ENCODE results near the gene HABP4. TPM values are rescaled to one million over a fixed set of nuclear protein-coding genes. Genes with fewer than 3 reads are reported as not detected.

Gene HABP4
- total and polyA plus RNA-seq, 5 donors: 17.1 to 21.7 (median 19.4) TPM

- DNase-seq: no peak
- H3K27me3 ChIP-seq (ENCODE audit: control insufficient read depth, insufficient read depth): no peaks in the 10 kb centered on the region
- no peak for ATAC-seq
- H3K4me1 ChIP-seq (ENCODE audit: control insufficient read depth, insufficient read depth, low read length): peaks cover 2% of the 10 kb centered on the region
- WGBS: 66% methylated on average over 2 of the region's 2 CpGs
- H3K9me3 ChIP-seq (ENCODE audit: control insufficient read depth, low read length): no peaks in the 10 kb centered on the region
- H3K27ac ChIP-seq (ENCODE audit: low read length): no peak overlapping the region
- H3K4me3 ChIP-seq (ENCODE audit: low read length): no peak overlapping the region
- intact Hi-C loops (cut with DNase I): loop anchor here in 1 of 4 donors (10.0 kb wide), 1 partner anchor 85 kb away; no protein-coding TSS in a partner anchor
Observed at GRCh38 chr9:96509848-96510247, 59.9 kb downstream of the HABP4 start.

- H3K4me3 ChIP-seq (ENCODE audit: low read length): no peak overlapping the region
- H3K4me1 ChIP-seq (ENCODE audit: control insufficient read depth, insufficient read depth, low read length): peaks cover 2% of the 10 kb centered on the region
- DNase-seq (no peak), ATAC-seq (no peak)
- no peak overlapping the region for H3K27ac ChIP-seq (ENCODE audit: low read length)
- intact Hi-C loops (cut with DNase I): loop anchor here in 1 of 4 donors (10.0 kb wide), 1 partner anchor 85 kb away; no protein-coding TSS in a partner anchor
- H3K9me3 ChIP-seq (ENCODE audit: control insufficient read depth, low read length): no peaks in the 10 kb centered on the region
- 72% methylated on average over 4 of the region's 4 CpGs for WGBS
- no peaks in the 10 kb centered on the region for H3K27me3 ChIP-seq (ENCODE audit: control insufficient read depth, insufficient read depth)
Observed at GRCh38 chr9:96510258-96510657, 60.3 kb downstream of the HABP4 start.

- intact Hi-C loops (cut with DNase I): loop anchor here in 1 of 4 donors (10.0 kb wide), 1 partner anchor 83 kb away; no protein-coding TSS in a partner anchor
- Histone ChIP-seq H3K27ac (ENCODE audit: low read length) (no peak overlapping the region), H3K27me3 (ENCODE audit: control insufficient read depth, insufficient read depth) (no peaks in the 10 kb centered on the region), H3K4me3 (ENCODE audit: low read length) (no peak overlapping the region), H3K4me1 (ENCODE audit: control insufficient read depth, insufficient read depth, low read length) (peaks cover 2% of the 10 kb centered on the region), H3K9me3 (ENCODE audit: control insufficient read depth, low read length) (no peaks in the 10 kb centered on the region)
- ATAC-seq (no peak), DNase-seq (no peak)
- WGBS: 98% methylated on average over 3 of the region's 3 CpGs
Observed at GRCh38 chr9:96512240-96512639, 62.3 kb downstream of the HABP4 start.

- DNase-seq (no peak), ATAC-seq (no peak)
- Histone ChIP-seq H3K27ac (ENCODE audit: low read length) (no peak overlapping the region), H3K9me3 (ENCODE audit: control insufficient read depth, low read length) (no peaks in the 10 kb centered on the region), H3K27me3 (ENCODE audit: control insufficient read depth, insufficient read depth) (no peaks in the 10 kb centered on the region), H3K4me3 (ENCODE audit: low read length) (no peak overlapping the region), H3K4me1 (ENCODE audit: control insufficient read depth, insufficient read depth, low read length) (peaks cover 2% of the 10 kb centered on the region)
- intact Hi-C loops (cut with DNase I): loop anchor here in 1 of 4 donors (10.0 kb wide), 1 partner anchor 81 kb away; no protein-coding TSS in a partner anchor
- 91% methylated on average over 5 of the region's 5 CpGs for WGBS
Observed at GRCh38 chr9:96513622-96514021, 63.7 kb downstream of the HABP4 start.

GRCh38 chr9:96514108-96514799 is 64.3 kb downstream of the HABP4 start:
- intact Hi-C loops (cut with DNase I): loop anchor here in 1 of 4 donors (10.0 kb wide), 1 partner anchor 81 kb away; no protein-coding TSS in a partner anchor
- ATAC-seq: no peak
- Histone ChIP-seq H3K9me3 (ENCODE audit: control insufficient read depth, low read length) (no peaks in the 10 kb centered on the region), H3K27ac (ENCODE audit: low read length) (peak overlapping the region; percentile 20), H3K27me3 (ENCODE audit: control insufficient read depth, insufficient read depth) (no peaks in the 10 kb centered on the region), H3K4me3 (ENCODE audit: low read length) (no peak overlapping the region), H3K4me1 (ENCODE audit: control insufficient read depth, insufficient read depth, low read length) (no peaks in the 10 kb centered on the region)
- WGBS: 68% methylated on average over 9 of the region's 9 CpGs
- DNase-seq: no peak

- ATAC-seq: no peak
- 53% methylated on average over 3 of the region's 3 CpGs for WGBS
- Histone ChIP-seq H3K27ac (ENCODE audit: low read length) (peak overlapping the region; percentile 20), H3K4me1 (ENCODE audit: control insufficient read depth, insufficient read depth, low read length) (no peaks in the 10 kb centered on the region), H3K9me3 (ENCODE audit: control insufficient read depth, low read length) (no peaks in the 10 kb centered on the region), H3K4me3 (ENCODE audit: low read length) (no peak overlapping the region), H3K27me3 (ENCODE audit: control insufficient read depth, insufficient read depth) (no peaks in the 10 kb centered on the region)
- intact Hi-C loops (cut with DNase I): loop anchor here in 1 of 4 donors (10.0 kb wide), 1 partner anchor 80 kb away; no protein-coding TSS in a partner anchor
- DNase-seq: no peak
Observed at GRCh38 chr9:96514800-96515158, 64.8 kb downstream of the HABP4 start.

DNA sequence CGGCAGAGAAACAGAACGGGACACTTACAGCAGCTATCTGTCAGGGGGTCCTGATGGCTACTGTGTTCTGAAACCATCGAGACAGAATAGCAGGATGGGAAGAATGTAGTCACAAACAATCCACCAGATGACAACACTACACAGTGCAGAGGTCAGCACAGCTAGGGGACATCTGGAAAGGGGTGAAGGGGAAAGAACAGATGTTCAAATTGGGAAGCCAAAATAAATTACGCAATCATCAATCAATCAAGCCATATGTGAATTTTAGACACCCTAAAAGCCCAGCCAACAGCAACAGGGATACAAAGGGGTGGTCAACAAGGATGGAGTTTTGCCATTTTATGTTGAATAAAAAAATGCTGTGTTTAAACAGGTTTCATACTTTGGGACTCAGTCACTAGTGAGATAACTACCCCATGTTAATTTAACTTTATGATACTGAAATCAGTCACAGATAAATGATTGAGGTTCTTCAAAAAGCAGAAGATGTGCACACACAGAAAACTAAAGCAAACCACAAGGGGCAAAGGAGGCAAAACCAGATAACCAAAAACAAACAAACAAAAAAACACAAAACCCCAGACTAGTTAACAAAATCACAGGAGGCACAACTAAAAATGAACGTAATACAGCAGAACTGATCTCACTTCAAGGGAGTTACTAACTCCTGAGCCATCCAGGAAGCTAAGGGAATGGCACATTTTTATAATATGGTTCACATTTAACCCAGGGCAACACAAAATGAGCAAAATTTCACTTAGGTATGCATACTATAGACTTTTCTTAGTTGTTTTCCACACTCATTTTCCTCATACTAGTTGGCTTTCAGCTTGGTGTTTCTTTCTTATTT is 65.9 kb downstream of the HABP4 start:
- Histone ChIP-seq H3K27ac (ENCODE audit: low read length) (no peak overlapping the region), H3K27me3 (ENCODE audit: control insufficient read depth, insufficient read depth) (no peaks in the 10 kb centered on the region), H3K4me1 (ENCODE audit: control insufficient read depth, insufficient read depth, low read length) (no peaks in the 10 kb centered on the region), H3K4me3 (ENCODE audit: low read length) (no peak overlapping the region), H3K9me3 (ENCODE audit: control insufficient read depth, low read length) (no peaks in the 10 kb centered on the region)
- WGBS: 58% methylated on average over 5 of the region's 5 CpGs
- DNase-seq (no peak), ATAC-seq (peak in 1 of 2 donors; percentile 62)
- intact Hi-C loops (cut with DNase I): loop anchor here in 1 of 4 donors (10.0 kb wide), 1 partner anchor 79 kb away; no protein-coding TSS in a partner anchor

GRCh38 chr9:96519095-96519494 is 69.1 kb downstream of the HABP4 start:
- no peaks in the 10 kb centered on the region for H3K27me3 ChIP-seq (ENCODE audit: control insufficient read depth, insufficient read depth)
- 87% methylated on average over 7 of the region's 7 CpGs for WGBS
- ATAC-seq (no peak), DNase-seq (no peak)
- H3K27ac ChIP-seq (ENCODE audit: low read length): no peak overlapping the region
- no peak overlapping the region for H3K4me3 ChIP-seq (ENCODE audit: low read length)
- H3K9me3 ChIP-seq (ENCODE audit: control insufficient read depth, low read length): no peaks in the 10 kb centered on the region
- intact Hi-C loops (cut with DNase I): loop anchor here in 1 of 4 donors (10.0 kb wide), 1 partner anchor 76 kb away; no protein-coding TSS in a partner anchor
- H3K4me1 ChIP-seq (ENCODE audit: control insufficient read depth, insufficient read depth, low read length): no peaks in the 10 kb centered on the region

GRCh38 chr9:96519787-96520186 is 69.8 kb downstream of the HABP4 start:
- H3K4me3 ChIP-seq (ENCODE audit: low read length): no peak overlapping the region
- no peak for ATAC-seq
- no peak overlapping the region for H3K27ac ChIP-seq (ENCODE audit: low read length)
- H3K9me3 ChIP-seq (ENCODE audit: control insufficient read depth, low read length): no peaks in the 10 kb centered on the region
- no peak for DNase-seq
- 69% methylated on average over 2 of the region's 2 CpGs for WGBS
- intact Hi-C loops (cut with DNase I): loop anchor here in 1 of 4 donors (10.0 kb wide), 1 partner anchor 75 kb away; no protein-coding TSS in a partner anchor
- no peaks in the 10 kb centered on the region for H3K4me1 ChIP-seq (ENCODE audit: control insufficient read depth, insufficient read depth, low read length)
- H3K27me3 ChIP-seq (ENCODE audit: control insufficient read depth, insufficient read depth): no peaks in the 10 kb centered on the region

DNA sequence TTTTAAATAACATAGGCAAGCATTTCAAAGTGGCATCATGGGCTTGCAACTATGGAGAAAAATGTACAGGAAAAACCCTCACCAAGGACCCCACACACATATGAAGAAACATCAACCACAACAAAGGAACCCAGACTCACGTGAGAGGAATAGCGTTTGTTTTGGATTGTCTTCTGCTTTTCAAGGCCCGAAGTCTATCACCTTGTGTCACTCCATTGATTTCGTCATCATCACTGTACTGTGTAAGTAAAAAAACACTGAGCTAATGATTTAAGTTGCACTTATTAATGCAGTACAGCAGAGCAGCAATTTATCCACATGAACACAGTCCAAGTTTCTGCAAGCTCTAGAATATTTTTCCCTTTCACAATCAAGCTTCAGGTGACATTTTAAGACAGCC is 72.4 kb downstream of the HABP4 start:
- DNase-seq (no peak), ATAC-seq (no peak)
- no peak overlapping the region for H3K4me3 ChIP-seq (ENCODE audit: low read length)
- H3K27ac ChIP-seq (ENCODE audit: low read length): no peak overlapping the region
- intact Hi-C loops (cut with DNase I): no loop called here
- H3K27me3 ChIP-seq (ENCODE audit: control insufficient read depth, insufficient read depth): no peaks in the 10 kb centered on the region
- WGBS: 83% methylated on average over 4 of the region's 4 CpGs
- no peaks in the 10 kb centered on the region for H3K9me3 ChIP-seq (ENCODE audit: control insufficient read depth, low read length)
- H3K4me1 ChIP-seq (ENCODE audit: control insufficient read depth, insufficient read depth, low read length): no peaks in the 10 kb centered on the region

- Histone ChIP-seq H3K27me3 (ENCODE audit: control insufficient read depth, insufficient read depth) (no peaks in the 10 kb centered on the region), H3K4me1 (ENCODE audit: control insufficient read depth, insufficient read depth, low read length) (no peaks in the 10 kb centered on the region), H3K9me3 (ENCODE audit: control insufficient read depth, low read length) (no peaks in the 10 kb centered on the region), H3K4me3 (ENCODE audit: low read length) (no peak overlapping the region), H3K27ac (ENCODE audit: low read length) (no peak overlapping the region)
- 53% methylated on average over 7 of the region's 7 CpGs for WGBS
- intact Hi-C loops (cut with DNase I): no loop called here
- DNase-seq (peak; percentile 77 to 87 (median 77)), ATAC-seq (peak; percentile 96 to 98)
Observed at GRCh38 chr9:96523374-96523773, 73.4 kb downstream of the HABP4 start.

Data from right cardiac atrium (tissue), 5 donors.